Activated CD8-positive, alpha-beta T cell treated with anti-CD3 and anti-CD28 coated beads for 36 hours (primary cell): Measurements from ENCODE around the gene PCTP. TPM values are rescaled to one million over a fixed set of nuclear protein-coding genes. Genes with fewer than 3 reads are reported as not detected.

ENCODE experiments used
- ATAC-seq: fragments of 200-7000 bp; cut with Tn5 transposase; one replicate; pipeline ENCODE4 v1.10.0; 2021; ENCODE audit warnings: mild to moderate bottlenecking, moderate library complexity
- CTCF ChIA-PET: fragments of 350-600 bp; sonication (Branson Sonifier 250); formaldehyde crosslinking; loops from one replicate; lab custom pipeline; 2021; ENCODE audit warnings: antibody characterized with exemption; lab: Charles Lee
- POLR2A ChIA-PET: fragments of 350-600 bp; sonication (Branson Sonifier 250); formaldehyde crosslinking; loops from one replicate; lab custom pipeline; 2021; ENCODE audit warnings: antibody characterized with exemption; lab: Charles Lee
- DNase-seq: peaks from one replicate; pipeline ENCODE4 v3.0.0-alpha.2; 2020
- H3K27ac Mint-ChIP-seq: one replicate; pipeline ENCODE4 v1.8.0; 2021; ENCODE audit warnings: mild to moderate bottlenecking, mixed read lengths
- H3K27me3 Mint-ChIP-seq: one replicate; pipeline ENCODE4 v1.8.0; 2021; ENCODE audit warnings: mixed read lengths
- H3K36me3 Mint-ChIP-seq: one replicate; pipeline ENCODE4 v1.8.0; 2021; ENCODE audit warnings: low read depth, mixed read lengths
- H3K4me1 Mint-ChIP-seq: one replicate; pipeline ENCODE4 v1.8.0; 2021; ENCODE audit warnings: low read depth, mixed read lengths
- H3K4me3 Mint-ChIP-seq: one replicate; pipeline ENCODE4 v1.8.0; 2021; ENCODE audit warnings: mild to moderate bottlenecking, moderate library complexity, mixed read lengths
- H3K9me3 Mint-ChIP-seq: one replicate; pipeline ENCODE4 v1.8.0; 2021; ENCODE audit warnings: mixed read lengths
- intact Hi-C: fragments of 100-400 bp; cut with micrococcal nuclease; formaldehyde crosslinking; loops from one replicate; pipeline ENCODE4 v1.10.0; 2022
- total RNA-seq, 2 experiments: library from RNA; stranded (reverse); gene quantifications; one replicate each; pipeline ENCODE4 v1.2.3, GENCODE V29; 2021
- TF ChIP-seq, protein P1 (sequence below): fragments of 200-600 bp; IDR thresholded peaks from one replicate; pipeline ENCODE4 v1.8.0; 2022; ENCODE audit warnings: antibody characterized with exemption, mild to moderate bottlenecking

Gene PCTP
- total RNA-seq, 2 experiments from 2014 or later, result 6.6 to 7.7 TPM

DNA sequence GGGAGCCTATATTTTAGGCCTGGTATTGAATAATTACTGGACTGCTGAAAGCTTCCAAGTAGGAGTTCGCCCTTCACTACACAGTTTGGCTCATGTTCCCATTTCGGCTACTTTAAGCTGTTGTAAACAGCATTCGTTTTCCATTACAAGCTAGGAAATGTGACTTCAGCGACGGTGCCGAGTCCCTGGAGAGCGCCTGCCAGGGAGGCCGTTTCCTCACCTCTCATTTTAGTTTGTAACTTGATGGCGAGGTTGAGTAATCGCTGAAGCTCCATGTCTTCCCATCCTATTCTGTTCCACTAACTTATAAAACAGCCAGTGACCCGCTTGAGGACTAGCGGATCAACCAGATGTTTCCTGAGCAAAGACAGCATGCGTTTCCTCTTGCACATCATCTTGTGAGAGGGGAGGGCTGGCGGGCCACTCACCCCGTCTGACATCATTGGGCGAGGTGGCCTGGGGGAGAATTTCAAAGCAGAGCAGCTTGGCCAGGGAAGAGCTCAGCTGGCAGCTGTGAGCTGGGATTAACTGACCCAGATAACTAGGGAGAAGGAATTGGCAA, 32.9 kb downstream of the PCTP start:
- DNase-seq (no peak), ATAC-seq (no peak)
- Mint-ChIP-seq H3K27ac (no peak overlapping the region), H3K4me1 (no peaks in the 10 kb centered on the region), H3K27me3 (peaks cover 3% of the 10 kb centered on the region), H3K36me3 (no peaks in the 10 kb centered on the region), H3K4me3 (no peak overlapping the region), H3K9me3 (no peaks in the 10 kb centered on the region)
- ChIA-PET CTCF (interaction anchor here (1.1 to 1.3 kb wide), 3 partner anchors 11 to 66 kb away, joined by 3 read pairs; no protein-coding TSS in a partner anchor), POLR2A (no interaction called here)
- intact Hi-C loops, result no loop called here
- TF ChIP-seq, protein P1, sequence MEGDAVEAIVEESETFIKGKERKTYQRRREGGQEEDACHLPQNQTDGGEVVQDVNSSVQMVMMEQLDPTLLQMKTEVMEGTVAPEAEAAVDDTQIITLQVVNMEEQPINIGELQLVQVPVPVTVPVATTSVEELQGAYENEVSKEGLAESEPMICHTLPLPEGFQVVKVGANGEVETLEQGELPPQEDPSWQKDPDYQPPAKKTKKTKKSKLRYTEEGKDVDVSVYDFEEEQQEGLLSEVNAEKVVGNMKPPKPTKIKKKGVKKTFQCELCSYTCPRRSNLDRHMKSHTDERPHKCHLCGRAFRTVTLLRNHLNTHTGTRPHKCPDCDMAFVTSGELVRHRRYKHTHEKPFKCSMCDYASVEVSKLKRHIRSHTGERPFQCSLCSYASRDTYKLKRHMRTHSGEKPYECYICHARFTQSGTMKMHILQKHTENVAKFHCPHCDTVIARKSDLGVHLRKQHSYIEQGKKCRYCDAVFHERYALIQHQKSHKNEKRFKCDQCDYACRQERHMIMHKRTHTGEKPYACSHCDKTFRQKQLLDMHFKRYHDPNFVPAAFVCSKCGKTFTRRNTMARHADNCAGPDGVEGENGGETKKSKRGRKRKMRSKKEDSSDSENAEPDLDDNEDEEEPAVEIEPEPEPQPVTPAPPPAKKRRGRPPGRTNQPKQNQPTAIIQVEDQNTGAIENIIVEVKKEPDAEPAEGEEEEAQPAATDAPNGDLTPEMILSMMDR, result no peak

DNA sequence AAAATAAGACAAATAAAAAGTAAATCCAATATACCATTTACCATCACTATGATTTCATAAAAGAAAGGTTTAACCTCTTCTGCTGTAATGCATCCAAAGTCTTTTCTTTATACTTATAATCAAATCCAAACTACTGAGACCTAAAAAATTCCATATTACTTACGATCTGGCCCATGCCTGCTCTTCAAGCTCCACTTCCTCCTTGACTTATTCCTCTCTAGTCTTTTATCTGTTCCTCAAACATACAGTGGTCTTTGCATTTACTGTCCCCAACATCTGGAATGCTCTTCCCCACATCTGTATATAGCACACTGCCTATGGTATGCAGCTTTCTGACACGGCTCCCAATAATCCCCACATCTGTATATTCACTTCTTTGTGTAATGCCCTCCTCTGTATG, 33.8 kb downstream of the PCTP start:
- Mint-ChIP-seq H3K4me3 (no peak overlapping the region), H3K4me1 (no peaks in the 10 kb centered on the region), H3K9me3 (no peaks in the 10 kb centered on the region), H3K27me3 (peaks cover 3% of the 10 kb centered on the region), H3K36me3 (no peaks in the 10 kb centered on the region), H3K27ac (no peak overlapping the region)
- intact Hi-C loops, result no loop called here
- TF ChIP-seq, protein P1, result no peak
- ChIA-PET POLR2A (no interaction called here), CTCF (interaction anchor here (1.1 to 1.3 kb wide), 3 partner anchors 10 to 67 kb away, joined by 3 read pairs; no protein-coding TSS in a partner anchor)
- DNase-seq (no peak), ATAC-seq (no peak)

DNA sequence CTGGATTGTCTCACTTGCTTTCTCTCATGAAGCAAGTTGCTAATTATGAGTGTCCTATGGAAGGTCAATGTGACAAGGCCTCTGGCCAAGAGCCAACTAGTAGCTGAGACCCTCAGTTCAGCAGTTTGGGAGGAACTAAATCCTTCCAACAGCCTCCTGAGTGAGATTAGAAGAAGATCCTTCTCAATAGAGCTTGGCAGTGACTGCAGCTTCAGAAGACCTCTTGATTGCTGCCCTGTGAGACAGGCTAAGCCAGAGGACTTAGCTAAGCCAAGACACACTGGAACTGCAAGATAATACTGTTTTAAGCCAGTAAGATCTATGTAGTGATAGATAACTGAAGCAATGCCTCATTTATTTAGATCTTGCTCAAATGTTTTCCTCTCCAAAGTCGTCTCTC, 34.3 kb downstream of the PCTP start:
- Mint-ChIP-seq H3K27ac (no peak overlapping the region), H3K4me3 (no peak overlapping the region), H3K9me3 (no peaks in the 10 kb centered on the region), H3K4me1 (no peaks in the 10 kb centered on the region), H3K27me3 (peaks cover 3% of the 10 kb centered on the region), H3K36me3 (no peaks in the 10 kb centered on the region)
- POLR2A ChIA-PET, result no interaction called here
- intact Hi-C loops, result no loop called here
- ATAC-seq, result no peak
- CTCF ChIA-PET, result interaction anchor here (0.7 kb wide), 1 partner anchor 30 kb away, joined by 3 read pairs; no protein-coding TSS in a partner anchor
- TF ChIP-seq, protein P1, result no peak
- DNase-seq, result no peak

DNA sequence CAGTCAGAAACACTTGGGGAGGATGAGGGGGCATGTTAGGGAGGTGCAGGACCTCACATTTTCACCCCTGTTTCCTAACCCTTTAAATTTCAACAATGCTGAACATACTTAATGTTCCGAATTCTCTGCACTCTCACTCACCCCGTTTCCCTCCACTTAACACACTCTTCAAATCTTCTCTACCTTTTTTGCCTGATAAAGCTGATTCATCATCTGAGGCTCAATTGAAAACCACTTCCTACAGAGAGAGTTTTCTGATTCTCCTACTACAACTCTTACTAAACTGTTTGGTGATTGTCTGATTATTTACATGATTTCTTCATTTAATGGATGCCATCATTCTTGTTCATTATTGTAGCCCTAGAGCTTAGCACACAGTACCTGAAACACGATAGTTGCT, 42.4 kb downstream of the PCTP start:
- DNase-seq (no peak), ATAC-seq (no peak)
- TF ChIP-seq, protein P1, result no peak
- no peaks in the 10 kb centered on the region for H3K4me1 Mint-ChIP-seq
- POLR2A ChIA-PET, result no interaction called here
- CTCF ChIA-PET, result no interaction called here
- H3K27ac Mint-ChIP-seq, result no peak overlapping the region
- H3K4me3 Mint-ChIP-seq, result no peak overlapping the region
- peaks cover 4% of the 10 kb centered on the region for H3K9me3 Mint-ChIP-seq
- no peaks in the 10 kb centered on the region for H3K36me3 Mint-ChIP-seq
- intact Hi-C loops, result loop anchor here (10.0 kb wide), 1 partner anchor 62 kb away; no protein-coding TSS in a partner anchor
- H3K27me3 Mint-ChIP-seq, result peaks cover 3% of the 10 kb centered on the region

DNA sequence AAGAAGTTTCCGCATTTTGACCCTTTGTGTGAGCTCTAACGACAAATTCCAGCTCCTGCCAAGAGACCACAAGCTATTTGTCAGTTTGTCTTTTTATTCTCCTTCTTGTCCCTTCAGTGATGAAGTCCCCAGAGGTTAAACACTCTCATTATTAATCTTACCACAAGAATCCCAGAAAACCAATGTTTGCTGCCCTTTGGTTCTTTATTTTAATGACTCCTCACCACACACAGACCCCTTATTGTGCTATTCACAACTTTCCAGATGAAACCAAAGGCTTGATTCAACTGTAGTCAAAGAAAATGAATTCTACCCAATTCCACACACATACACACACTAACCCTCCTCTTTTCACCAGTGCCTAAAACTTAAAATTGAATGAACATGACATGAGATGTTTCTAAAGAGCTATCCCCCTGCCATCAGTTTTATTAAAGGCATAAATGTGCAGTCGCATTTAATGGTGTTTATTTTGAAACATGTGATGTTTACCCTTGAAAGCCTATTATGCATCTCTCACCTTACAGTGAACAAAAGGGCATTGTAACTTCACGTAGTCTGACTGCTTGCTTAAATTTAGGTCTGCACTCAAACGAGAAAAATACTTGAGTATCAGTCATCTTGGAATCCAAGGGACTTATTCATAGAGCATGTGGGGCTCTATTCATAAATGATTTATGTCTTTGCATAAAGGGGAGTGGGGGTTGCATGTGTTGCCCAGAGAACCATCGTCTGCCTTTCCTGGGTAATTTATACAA, 44.1 kb downstream of the PCTP start:
- TF ChIP-seq, protein P1, result no peak
- Mint-ChIP-seq H3K4me3 (no peak overlapping the region), H3K9me3 (peaks cover 4% of the 10 kb centered on the region), H3K36me3 (no peaks in the 10 kb centered on the region), H3K27ac (no peak overlapping the region), H3K27me3 (peaks cover 4% of the 10 kb centered on the region), H3K4me1 (no peaks in the 10 kb centered on the region)
- ChIA-PET POLR2A (interaction anchor here (1.1 kb wide), 1 partner anchor 209 kb away, joined by 3 read pairs; no protein-coding TSS in a partner anchor), CTCF (interaction anchor here (1.4 kb wide), 1 partner anchor 11 kb away, joined by 3 read pairs; no protein-coding TSS in a partner anchor)
- DNase-seq (no peak), ATAC-seq (no peak)
- intact Hi-C loops, result loop anchor here (10.0 kb wide), 1 partner anchor 60 kb away; no protein-coding TSS in a partner anchor
